Anterior cingulate cortex (tissue), 58 donors: ENCODE data around the gene ADK.
A peak's percentile ranks its signal among the peaks of the same experiment; 100 is the strongest.
"Not testable (repeated sequence)": the region's sequence is repeated elsewhere in the genome, so short reads cannot be mapped to it uniquely, and the experiment has no call there.

Source experiments
- DNase-seq, 58 donors: peaks; one replicate each; lab custom pipeline; 2025; lab: John Stamatoyannopoulos, UW

ADK gene

DNA sequence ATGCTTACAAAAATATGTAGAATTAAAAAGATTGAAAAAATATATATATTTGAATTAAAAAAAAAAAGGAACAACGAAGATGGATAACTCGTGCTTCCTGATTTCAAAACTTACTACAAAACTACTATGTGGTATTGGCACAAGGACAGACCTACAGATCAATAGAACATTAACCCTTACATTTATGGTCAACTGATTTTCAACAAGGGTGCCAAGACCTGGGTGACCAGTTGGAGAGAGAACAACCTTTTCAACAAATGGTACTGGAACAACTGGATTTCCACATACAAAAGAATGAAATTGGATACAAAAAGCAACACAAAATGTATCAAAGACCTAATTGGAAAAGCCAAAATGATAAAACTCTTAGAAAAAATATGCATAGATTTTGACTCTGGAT is 10.5 kb upstream of the ADK start:
- no peak for DNase-seq

DNA sequence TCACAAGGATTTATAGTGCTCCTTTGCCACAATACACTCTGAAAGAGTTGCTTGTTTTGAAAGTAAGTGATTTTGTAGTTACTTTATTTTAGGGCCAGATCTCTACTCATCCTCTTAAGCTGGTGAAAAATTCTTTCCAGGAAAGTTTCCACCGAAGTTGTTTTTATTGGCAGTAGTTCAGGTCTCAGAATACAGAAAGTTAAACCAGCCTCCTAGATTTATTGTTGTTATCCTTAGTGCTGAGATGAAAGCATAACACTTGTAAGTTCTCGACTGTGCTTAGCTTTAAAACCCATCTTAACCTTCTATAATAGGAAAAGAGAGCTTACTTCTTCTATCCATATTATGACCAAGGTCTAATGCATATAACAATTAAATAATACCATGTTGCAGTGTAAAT is 5.9 kb upstream of the ADK start:
- DNase-seq = no peak

DNA sequence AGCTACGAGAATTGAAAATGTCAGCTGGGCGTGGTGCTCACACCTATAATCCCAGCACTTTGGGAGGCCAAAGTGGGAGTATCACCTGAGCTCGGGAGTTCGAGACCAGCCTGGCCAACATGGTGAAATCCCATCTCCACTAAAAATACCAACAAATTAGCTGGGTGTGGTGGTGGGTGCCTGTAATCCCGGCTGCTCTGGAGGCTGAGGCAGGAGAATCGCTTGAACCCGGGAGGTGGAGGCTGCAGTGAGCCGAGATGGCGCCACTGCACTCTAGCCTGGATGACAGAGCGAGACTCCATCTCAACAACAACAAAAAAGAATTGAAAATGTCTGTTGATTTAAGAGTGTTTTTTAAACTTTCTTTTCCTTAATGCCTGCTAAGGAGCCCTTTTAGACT is 4.0 kb upstream of the ADK start:
- DNase-seq = not testable (repeated sequence)

DNA sequence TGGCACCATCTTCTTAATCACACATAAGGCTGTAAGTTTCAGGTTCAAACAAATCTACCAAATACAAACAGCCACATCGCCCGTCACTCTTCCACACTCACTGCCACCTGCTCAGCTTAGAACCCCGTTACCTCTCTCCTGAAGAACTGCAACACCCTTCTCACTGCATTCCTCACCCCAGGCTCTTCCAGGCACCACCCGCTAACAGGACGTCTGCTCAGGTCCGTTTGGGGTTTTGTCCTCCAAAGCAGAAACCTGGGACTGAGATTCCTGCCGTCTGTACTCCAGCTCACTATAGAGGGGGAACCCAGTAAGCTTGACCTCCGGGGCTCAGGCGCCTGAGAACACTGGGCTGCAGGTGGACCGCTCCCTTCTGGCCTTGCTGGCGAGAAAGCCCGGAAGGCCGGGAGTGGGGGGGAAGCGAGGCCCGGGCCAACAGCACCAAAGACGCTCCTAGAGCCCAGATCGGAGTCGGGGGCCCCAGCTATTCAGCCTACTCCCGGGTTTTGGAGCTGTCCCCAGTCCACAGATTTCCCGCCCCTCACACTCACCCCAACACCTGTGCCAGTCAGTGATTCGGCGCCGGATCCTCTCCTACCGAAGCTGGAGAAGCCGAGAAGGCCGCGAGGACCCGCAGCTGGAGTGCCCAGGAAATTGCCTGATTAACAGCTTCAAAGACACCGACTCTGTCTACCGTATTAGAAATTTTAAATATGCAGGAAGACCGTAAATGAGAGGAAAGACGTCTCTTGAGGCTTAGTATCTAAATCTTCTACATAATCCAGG is 624 bp upstream of the ADK start, which contains the start of gene AP3M1:
Gene AP3M1 (minus strand): TSS at position 625 of the 786 bp plus-strand sequence. CDS start 12,449 bp downstream, outside the sequence.
- DNase-seq = peak; percentile 38 to 92 (median 82)

DNA sequence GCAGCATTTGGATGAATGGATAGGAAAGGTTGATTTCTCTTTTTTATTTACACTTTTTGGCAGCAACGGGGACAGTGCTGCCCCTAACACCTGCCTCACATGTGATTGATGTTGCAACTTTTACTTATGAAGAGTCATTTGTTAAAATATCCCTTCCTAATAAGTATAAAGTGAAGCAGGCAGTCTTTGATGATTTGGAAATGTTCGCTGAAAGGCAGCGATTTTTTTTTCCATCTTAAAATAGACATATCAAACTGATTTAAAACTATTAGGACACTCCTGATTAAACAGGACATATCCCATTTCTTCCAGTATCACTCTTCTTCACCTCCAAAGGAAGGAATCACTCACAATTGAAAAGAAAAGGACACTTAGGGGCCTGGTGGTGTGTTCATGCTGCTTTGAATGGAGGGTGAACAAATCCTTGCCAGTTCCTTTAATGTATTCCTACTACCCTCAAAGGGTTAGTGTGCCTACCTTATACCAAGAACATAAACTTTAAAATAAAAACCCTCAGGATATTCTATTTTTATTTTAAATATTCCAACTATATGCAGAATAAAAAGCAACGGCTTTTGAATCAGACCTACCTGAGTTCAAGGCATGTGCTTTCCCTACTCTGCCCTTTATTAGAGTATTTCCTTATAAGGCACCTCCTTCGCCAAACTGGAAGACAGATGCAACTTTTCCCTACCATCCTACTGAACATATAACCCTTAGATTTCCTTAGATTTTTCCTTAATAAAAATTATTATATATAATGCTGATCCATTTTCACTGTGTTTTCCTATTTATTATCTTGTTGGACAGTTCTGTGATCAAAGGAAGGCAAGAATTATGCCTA is 1.1 kb downstream of the ADK start:
- DNase-seq = no peak

DNA sequence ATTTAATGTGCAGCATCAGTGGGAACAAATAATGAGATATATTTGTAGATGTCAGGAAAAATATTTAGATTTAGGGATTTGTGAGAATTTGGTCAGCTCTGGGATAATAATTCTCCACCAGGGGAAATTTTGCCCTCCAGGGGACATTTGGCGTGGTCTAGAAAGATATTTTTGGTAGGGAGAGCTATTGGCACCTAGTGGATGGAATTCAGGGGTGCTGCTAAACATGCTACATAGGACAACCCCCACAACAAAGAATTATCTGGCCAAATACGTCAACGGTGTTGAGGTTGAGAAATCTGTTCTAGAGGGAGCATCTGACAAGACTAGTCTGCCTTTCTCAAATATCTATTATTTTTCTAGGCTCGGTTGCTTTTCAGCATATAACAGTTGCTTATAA is 2.1 kb downstream of the ADK start:
- no peak for DNase-seq

DNA sequence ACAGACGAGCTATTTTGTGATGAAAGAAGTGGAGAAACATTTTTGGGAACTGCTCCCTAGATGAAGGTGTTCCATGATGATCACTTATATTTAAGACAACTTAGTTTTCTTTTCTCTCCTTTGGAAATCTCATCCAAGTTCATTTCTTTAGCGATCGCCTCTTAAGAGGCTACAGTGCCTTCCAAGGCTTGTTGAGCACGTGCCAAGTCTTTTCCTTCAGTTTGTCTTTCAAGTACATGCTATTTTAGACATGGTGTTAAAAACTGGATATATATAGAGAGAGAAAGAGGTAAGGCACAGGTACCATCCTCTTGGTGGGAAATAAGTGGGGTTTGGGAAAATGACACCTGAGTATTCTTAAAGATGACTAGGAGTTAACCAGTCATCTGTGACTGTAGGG is 2.7 kb downstream of the ADK start:
- DNase-seq = no peak

DNA sequence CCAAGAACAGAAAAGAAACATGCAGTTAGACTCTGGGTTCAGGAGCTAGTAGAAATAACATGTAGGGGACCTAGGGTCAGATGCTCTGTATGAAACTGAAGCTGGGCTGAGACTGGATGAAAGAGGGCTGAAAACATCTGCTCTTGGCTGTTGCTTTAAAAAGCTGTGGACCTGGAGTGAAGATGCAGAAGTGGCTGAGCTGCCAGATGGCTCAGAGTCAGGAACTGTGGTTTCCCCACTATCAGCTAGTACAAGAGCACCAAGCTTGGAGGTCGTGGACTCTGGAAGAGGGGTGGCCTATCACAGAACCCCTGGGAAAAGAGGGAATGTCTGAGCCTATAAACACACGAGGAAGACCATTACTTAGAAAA is 5.9 kb downstream of the ADK start:
- DNase-seq = no peak

DNA sequence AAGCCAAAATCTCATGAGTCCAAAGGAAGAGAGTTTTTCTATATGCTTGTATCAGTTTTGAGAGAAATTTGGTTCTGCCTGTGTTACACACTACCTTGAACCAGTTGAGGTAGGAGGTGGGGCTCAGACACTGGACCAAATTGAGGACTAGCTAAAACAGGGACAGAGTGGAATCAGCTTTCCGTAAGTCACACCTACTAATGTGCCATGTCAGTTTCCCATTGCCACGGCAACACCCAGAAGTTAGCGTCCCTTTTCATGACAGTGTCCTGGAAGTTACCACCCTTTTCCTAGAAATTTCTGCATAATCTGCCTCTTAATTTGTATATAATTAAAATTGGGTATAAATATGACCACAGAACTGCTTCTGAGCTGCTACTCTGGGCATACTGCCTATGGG is 9.0 kb downstream of the ADK start:
- DNase-seq = no peak

DNA sequence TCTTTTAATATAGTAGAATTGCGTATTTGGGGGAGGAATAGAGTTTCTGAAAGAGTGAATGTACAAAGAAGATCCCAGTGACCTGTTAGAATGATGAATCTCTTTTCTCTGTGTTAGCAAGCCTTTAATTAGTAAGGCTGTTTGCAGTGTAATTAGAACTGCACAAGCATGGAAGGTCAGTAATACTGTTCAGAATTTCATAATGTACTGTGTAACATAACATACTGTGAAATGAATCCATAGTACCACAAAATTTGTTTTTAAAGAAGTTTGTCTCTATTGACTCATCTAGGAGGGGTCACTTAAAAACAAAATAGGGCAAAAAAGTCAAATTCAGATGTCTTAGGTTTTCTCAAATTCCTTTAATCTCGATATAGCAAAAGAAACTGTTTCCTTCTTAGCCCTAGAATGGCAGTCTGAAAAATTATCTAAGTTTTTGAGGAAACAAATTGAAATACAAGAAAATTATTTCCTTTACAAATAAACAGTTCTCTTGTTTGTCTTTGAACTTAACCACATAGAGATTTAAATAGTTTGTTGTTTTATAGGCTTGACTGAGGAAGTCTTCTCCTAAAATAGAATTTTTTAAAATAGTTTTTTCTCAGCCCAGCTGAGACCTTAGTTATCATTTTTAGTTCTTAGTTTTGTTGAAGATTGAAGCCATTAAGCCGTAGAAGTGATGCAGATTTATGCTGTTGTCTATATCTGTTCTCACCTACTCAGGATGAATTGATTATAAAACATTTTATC is 12.5 kb downstream of the ADK start:
- DNase-seq = no peak

DNA sequence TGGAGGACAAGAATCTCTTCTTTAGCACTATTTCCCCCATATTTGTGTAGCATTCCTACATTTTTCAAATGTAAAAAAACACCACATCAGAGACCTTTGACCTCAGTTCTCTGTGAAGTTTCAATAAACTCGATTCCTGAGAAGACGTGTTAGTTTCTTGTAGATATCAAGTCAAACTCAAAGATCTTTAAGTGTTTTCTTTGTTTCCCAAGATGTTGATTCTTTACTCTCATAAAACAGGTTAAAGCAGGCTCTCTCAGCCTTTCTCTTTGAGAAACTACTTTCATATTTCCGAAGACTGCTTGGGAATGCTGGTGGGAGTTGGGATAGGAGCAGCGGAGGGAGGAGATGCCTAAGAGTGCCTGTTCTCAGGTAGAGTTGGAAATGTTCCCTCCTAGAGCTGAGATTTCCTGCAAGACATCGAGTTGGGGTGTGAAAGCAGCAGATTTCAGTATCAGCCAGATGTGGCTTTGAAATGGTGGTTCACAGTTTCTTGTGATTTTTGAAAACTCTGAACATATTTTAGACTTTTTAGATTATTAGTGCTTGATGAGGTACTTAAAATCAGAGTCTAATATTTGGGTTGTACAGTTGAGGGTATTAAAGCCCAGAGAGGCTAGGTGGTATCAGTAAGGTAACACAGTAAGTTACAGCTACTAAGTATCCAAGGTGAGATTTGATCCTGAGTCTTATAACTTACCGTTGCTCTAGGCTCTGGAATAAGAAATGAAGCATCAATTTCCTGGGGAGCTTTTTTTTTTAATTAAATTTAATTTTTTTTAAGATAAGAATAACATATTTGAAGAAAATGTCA is 13.9 kb downstream of the ADK start:
- no peak for DNase-seq

DNA sequence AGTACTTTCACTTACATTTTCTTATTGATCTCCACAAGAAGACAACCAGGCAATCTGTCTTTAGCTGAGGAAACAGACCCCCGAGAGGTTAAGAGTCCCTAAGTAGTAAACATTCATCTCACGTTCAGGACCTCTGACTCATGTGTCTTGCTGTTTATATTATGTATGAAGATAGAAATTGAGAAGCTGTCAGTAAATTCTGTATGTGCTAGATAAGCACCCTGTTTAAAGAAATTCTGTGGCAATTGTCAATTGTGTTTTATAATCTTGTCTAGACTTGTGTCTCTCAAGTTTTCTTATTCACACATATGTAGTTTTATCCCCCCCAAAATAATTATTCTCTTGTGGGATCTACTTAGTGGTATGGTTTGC is 14.5 kb downstream of the ADK start:
- DNase-seq = no peak

DNA sequence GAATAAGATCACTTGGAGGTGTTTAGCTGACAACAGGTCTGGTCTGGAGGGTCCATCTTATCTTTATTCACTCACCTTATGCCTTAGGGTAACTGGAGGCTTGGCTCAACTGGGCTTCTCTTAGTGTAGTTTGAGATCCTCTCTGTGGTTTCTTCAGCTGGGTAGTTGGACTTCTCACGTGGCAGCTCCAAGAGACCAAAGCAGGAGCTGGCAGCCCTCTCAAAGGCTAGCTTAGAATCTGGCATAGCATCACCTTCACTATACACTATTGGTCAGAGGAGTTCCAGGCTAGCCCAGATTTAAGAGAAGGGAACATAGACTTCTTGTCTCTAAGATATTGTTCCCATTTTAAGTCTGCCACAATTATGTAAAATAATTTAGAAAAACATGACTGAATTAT is 16.4 kb downstream of the ADK start:
- DNase-seq = no peak

DNA sequence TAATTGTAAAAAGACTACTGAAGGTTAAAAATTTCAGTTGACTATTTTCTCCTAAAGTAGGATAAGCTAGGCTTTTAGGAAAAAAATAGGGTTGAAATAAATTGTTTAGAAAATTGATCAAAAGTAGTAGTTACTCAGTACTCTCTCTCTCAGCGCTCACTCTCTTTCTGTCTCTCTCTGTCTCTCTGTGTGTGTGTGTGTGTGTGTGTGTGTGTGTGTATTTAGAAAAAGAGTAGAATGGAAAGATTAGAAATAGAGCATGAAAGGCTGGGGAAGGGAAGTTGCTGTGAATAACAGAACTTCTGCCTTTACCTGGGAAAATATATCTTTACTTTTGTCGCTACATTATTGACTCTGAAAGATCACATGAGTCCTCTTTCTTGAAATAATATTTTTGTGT is 20.6 kb downstream of the ADK start:
- no peak for DNase-seq

DNA sequence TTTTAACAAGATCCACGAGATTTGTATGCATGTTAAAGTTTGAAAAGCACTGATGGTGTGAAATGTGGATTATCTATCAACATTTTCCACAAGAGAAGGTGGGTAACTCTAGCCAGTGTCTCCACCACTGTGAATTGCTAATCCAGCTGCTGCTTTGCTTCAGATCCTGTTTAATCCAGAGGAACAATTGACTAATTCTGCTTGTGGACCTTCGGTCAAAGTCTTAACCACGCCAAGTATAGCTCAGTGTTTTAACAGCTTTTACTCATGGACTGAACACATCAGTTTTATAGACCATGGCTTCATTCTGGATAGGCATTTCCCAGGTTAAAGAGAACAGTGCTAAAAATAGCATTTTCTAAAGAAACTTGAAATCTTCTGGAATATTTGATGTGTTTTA is 23.5 kb downstream of the ADK start:
- no peak for DNase-seq

DNA sequence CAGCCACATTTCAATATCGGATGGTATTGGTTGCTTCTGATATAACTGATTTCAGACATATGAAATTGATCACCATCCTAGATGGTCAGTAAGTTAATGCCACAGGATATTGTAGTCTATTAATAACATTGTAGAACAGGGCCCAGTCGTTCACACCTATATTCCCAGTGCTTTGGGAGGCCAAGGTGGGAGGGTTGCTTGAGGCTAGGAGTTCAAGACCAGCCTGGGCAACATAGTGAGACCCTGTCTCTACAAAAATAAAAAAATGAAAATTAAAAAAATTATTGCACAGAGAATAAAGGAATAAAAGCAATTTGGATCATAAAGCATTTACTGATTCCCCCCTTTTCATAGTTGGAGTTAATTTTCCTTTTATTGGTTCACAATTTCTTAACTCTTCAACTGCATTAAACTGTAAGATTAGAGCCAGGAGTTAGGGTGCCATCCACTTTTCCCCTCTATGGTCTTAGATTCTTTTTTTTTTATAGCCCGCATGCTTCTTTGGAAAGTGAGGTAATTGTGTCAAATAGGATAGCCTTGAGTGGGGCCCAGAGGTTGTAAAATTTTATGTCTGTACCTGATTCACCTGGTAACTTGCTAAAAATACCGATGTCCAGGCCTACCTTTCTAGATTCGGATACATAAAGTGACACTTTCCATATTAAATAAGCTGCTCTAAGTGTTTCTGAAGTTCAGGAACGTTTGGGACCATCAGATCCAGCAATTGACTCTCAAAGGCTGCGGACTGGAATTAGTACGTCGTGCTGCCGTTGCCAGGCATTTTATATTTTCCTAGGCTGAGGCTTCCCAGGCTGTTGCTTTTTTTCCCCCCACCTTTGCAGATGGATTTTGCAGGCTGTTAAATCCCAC is 24.7 kb downstream of the ADK start:
- no peak for DNase-seq

DNA sequence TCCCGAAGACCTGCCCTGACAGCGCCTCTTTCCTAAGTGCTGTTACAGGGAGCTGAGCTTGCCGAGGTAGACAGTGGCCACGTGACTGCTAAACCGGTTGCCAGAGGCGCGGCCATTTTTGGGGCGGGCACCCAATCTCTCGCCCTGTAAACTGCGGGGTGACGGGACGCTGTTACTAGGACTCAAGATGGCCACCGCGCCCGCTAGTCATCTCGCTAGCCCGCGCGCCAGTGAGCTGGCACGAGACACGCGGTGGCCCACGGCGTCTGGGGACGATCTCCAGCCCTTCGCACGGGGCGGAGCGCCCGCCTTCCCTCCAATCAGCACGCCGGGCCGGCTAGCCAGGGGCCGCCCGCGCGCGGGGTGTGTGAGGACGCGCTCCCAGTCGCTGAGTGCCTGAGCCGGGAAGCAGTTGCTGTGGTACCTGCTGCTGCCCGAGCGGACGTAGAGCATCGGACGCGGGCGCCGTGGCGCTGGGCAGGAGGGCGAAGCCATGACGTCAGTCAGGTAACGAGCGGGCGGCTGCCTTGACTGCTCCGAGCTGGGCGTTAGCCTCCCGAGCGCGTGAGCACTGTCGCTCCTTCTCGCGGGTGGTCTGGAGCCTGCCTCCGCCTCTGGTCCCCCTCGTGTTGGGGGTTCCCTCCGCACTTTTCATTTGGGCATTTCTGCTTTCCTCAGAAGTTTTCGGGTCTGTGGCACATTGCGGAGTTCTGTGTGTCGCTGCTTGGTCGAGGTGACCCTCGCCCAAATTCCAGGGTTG is 25.5 kb downstream of the ADK start:
- peak; percentile 61 to 97 (median 89) for DNase-seq

DNA sequence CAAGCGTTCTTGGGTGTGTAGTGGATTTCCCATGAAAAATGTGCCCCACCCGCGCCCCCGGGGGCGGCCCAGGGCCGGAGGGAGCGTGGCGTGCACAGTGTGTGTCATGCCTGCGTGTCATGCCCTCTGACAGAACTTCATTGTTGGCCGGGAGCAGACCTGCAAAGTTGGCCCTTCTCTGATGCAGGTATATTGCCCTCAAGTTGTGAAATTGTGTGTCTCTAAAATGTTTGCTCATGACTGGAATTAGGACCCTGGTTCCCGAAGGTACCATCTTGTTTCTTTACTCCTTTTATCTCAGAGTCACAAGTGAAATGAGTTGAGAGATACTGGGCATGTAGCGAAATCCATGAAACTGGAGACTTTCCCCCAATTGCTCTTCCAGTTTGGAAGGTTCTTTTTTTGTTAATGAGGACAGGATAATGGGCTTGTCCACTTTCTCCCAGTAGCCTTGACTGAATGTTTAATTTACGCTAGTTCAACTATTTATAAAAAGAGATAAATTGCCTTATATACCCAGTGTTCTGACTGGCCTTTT is 26.2 kb downstream of the ADK start:
- peak in 10 of 58 donors; percentile 22 to 69 (median 46) for DNase-seq
